DOHH2 (cell line): ENCODE measurements around the gene KCNH1.

Experiments
- H3F3A ChIP-seq: fragments of 200-600 bp; sonication (generic), shearing (Covaris generic); 2 replicates; pipeline ENCODE4 v1.6.0; 2016; ENCODE audit warnings: antibody characterized with exemption, mild to moderate bottlenecking; ENCODE audit not compliant: control insufficient read depth, insufficient read depth
- H3K27ac ChIP-seq: fragments of 200-600 bp; sonication (generic); 2 replicates; pipeline ENCODE4 v1.5.1; 2014; ENCODE audit warnings: low read depth, mild to moderate bottlenecking, low read length, moderate library complexity
- H3K27me3 ChIP-seq: fragments of 200-600 bp; sonication (generic); 2 replicates; pipeline ENCODE4 v1.6.1; 2014; ENCODE audit warnings: mild to moderate bottlenecking, low read length, mixed read lengths; ENCODE audit not compliant: control insufficient read depth
- H3K36me3 ChIP-seq: fragments of 200-600 bp; sonication (generic); 2 replicates; pipeline ENCODE4 v1.6.1; 2014; ENCODE audit warnings: mild to moderate bottlenecking, low read length, moderate library complexity, mixed read lengths; ENCODE audit not compliant: control insufficient read depth
- H3K4me1 ChIP-seq: fragments of 200-600 bp; sonication (generic); 2 replicates; pipeline ENCODE4 v1.6.1; 2014; ENCODE audit warnings: mild to moderate bottlenecking, low read length, mixed read lengths; ENCODE audit not compliant: control insufficient read depth
- H3K4me2 ChIP-seq: fragments of 200-600 bp; sonication (generic); 2 replicates; pipeline ENCODE4 v1.6.0; 2014; ENCODE audit warnings: mild to moderate bottlenecking, low read length, moderate library complexity
- H3K4me3 ChIP-seq: fragments of 200-600 bp; sonication (generic); 2 replicates; pipeline ENCODE4 v1.5.1; 2014; ENCODE audit warnings: mild to moderate bottlenecking, low read length, mixed read lengths
- H3K79me2 ChIP-seq: fragments of 200-600 bp; sonication (generic); 2 replicates; pipeline ENCODE4 v1.6.1; 2014; ENCODE audit warnings: mild to moderate bottlenecking, low read length, mixed read lengths; ENCODE audit not compliant: control insufficient read depth
- H3K9me2 ChIP-seq: fragments of 200-600 bp; sonication (generic); replicated peaks from 2 replicates; pipeline ENCODE4 v1.6.1; 2014; ENCODE audit warnings: mild to moderate bottlenecking, low read length, mixed read lengths; ENCODE audit not compliant: control insufficient read depth
- H3K9me3 ChIP-seq: fragments of 200-600 bp; sonication (generic); 2 replicates; pipeline ENCODE4 v1.6.1; 2014; ENCODE audit warnings: antibody characterized with exemption, low read length, mixed read lengths; ENCODE audit not compliant: control insufficient read depth, insufficient read depth
- H4K20me1 ChIP-seq: fragments of 200-600 bp; sonication (generic); 2 replicates; pipeline ENCODE4 v1.6.0; 2014; ENCODE audit warnings: low read depth, mild to moderate bottlenecking, antibody characterized with exemption, low read length, moderate library complexity; ENCODE audit not compliant: control insufficient read depth, insufficient read depth
- EZH2phosphoT487 ChIP-seq: fragments of 200-600 bp; sonication (generic); IDR thresholded peaks from 2 replicates; pipeline ENCODE4 v1.6.1; 2017; ENCODE audit warnings: borderline replicate concordance, mild to moderate bottlenecking, antibody characterized with exemption, low read length, moderate library complexity, mixed read lengths
- TF ChIP-seq, protein P1 (sequence below): fragments of 200-600 bp; sonication (generic); IDR thresholded peaks from one replicate; pipeline ENCODE4 v1.5.1; 2014; ENCODE audit warnings: antibody characterized with exemption, mild to moderate bottlenecking, low read depth, low read length; ENCODE audit not compliant: poor library complexity, severe bottlenecking

Gene KCNH1

DNA sequence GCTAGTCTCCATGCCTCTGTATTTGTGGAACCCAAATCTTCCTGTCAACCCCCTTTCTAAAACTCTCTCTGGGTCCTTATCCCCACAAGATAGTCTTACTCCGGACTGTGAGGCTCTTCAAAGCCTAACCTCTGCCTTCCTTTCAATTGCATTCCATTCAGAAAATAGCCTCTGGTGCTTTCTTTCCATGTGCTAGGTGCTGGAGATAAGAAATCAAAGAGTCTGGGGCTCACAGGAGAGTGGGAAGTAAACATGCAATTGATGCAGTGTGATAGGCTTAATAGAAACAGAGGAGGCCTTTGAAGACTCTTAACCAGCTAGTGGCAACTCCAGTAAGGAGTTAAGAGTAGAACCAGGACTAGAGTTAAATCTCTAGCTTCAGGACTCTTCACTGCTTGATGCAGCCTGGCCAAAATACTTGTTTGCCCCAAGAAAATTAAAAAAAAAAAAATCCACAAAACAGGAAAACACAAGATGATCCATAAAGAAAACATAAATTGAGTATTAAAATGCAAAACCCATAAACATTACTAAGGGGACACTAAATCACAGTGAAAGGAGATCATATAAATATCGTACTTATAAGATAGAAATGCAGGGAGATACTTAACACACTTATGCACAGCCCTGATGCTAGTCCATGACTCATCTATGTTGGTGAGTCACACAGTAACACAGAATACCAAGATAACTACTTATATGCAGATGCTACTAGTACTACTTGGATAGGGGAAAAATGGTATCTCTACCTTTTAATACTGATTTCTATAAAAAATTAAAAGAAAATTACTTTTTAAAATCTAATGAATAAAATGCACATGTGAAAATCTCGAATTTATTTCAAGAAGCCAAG lies 341.5 kb downstream of the KCNH1 start:
- no peaks in the 10 kb centered on the region for H3K79me2 ChIP-seq
- no peaks in the 10 kb centered on the region for H3K27me3 ChIP-seq
- no peaks in the 10 kb centered on the region for H3K4me1 ChIP-seq
- H3K36me3 ChIP-seq: no peaks in the 10 kb centered on the region
- H3K4me3 ChIP-seq: no peak overlapping the region
- H3K9me3 ChIP-seq: no peaks in the 10 kb centered on the region
- no peaks in the 10 kb centered on the region for H4K20me1 ChIP-seq
- TF ChIP-seq, protein P1, sequence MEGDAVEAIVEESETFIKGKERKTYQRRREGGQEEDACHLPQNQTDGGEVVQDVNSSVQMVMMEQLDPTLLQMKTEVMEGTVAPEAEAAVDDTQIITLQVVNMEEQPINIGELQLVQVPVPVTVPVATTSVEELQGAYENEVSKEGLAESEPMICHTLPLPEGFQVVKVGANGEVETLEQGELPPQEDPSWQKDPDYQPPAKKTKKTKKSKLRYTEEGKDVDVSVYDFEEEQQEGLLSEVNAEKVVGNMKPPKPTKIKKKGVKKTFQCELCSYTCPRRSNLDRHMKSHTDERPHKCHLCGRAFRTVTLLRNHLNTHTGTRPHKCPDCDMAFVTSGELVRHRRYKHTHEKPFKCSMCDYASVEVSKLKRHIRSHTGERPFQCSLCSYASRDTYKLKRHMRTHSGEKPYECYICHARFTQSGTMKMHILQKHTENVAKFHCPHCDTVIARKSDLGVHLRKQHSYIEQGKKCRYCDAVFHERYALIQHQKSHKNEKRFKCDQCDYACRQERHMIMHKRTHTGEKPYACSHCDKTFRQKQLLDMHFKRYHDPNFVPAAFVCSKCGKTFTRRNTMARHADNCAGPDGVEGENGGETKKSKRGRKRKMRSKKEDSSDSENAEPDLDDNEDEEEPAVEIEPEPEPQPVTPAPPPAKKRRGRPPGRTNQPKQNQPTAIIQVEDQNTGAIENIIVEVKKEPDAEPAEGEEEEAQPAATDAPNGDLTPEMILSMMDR: no peak
- TF ChIP-seq EZH2phosphoT487: no peak
- no peak overlapping the region for H3K4me2 ChIP-seq
- no peaks in the 10 kb centered on the region for H3K9me2 ChIP-seq
- H3K27ac ChIP-seq: no peak overlapping the region
- no peaks in the 10 kb centered on the region for H3F3A ChIP-seq

DNA sequence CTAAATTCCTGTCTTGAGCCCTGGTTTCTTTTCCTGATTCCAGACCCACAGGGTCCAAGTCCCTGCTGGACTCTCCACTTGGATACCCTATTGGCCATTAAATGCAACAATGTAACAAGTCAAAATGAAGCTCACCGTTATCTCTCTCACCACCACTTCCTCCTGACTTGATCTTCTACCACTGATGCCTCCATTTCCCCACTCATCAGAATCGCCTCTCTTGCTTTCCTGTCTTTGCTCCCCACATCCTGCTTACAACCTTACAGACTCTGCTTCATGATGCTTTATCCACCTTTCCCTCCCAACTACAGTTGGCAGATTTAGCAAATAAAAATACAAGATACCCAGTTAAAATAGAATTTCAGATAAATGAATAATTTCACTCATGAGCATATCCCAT lies 343.8 kb downstream of the KCNH1 start:
- Histone ChIP-seq H3K27me3 (no peaks in the 10 kb centered on the region), H4K20me1 (no peaks in the 10 kb centered on the region), H3K4me2 (no peak overlapping the region), H3K27ac (no peak overlapping the region), H3K4me1 (no peaks in the 10 kb centered on the region), H3K79me2 (no peaks in the 10 kb centered on the region), H3F3A (no peaks in the 10 kb centered on the region), H3K36me3 (no peaks in the 10 kb centered on the region), H3K9me2 (no peaks in the 10 kb centered on the region), H3K9me3 (no peaks in the 10 kb centered on the region), H3K4me3 (no peak overlapping the region)
- TF ChIP-seq, protein P1: no peak
- no peak for TF ChIP-seq EZH2phosphoT487

DNA sequence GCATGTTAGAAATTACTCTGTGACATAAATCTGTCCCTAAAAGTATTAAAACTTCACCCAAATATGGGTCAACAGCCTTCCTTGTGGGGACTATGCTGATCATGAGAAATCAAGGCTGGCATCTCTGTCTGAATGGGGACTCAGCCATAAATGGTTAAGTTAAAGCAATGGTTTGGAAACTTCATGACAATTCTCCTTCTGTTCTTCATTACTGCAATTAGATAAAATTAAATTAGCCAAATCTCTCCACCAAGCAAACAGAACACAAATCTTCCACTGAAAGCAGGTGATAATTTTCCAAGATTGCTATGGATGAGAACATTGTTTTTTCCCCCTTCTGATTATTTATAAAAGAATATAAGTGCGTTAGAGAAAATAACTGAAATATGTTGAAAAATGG lies 346.1 kb downstream of the KCNH1 start:
- Histone ChIP-seq H3F3A (no peaks in the 10 kb centered on the region), H3K4me3 (no peak overlapping the region), H3K79me2 (no peaks in the 10 kb centered on the region), H3K36me3 (no peaks in the 10 kb centered on the region), H3K9me3 (no peaks in the 10 kb centered on the region), H3K27me3 (no peaks in the 10 kb centered on the region), H3K9me2 (no peaks in the 10 kb centered on the region), H4K20me1 (no peaks in the 10 kb centered on the region), H3K4me1 (no peaks in the 10 kb centered on the region), H3K27ac (no peak overlapping the region), H3K4me2 (no peak overlapping the region)
- TF ChIP-seq, protein P1: no peak
- no peak for TF ChIP-seq EZH2phosphoT487
